Measurements from ENCODE around the gene PRG2. TPM values are rescaled to one million over a fixed set of nuclear protein-coding genes. Genes with fewer than 3 reads are reported as not detected.

Gene PRG2
- total RNA-seq, 1 experiment from 2014 or later = not detected

DNA sequence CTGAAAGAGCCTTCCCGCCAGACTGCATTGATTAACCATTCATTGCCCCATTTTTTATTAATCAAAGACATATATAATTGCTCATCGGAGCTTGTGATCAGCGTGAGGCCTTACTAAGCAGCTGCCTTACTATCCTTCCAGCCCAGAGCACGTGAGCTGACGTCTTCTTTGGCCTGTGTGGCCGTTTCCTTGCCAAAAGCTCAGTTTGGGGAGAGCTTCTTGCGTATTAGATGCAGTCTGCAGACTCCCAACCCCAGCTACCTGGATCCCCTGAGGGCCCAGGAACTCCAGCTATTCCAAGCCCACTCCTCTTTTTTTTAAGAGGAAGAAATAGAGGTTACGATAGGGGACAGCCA, 37.3 kb upstream of the PRG2 start:
- POLR2A ChIA-PET = no interaction called here

GRCh38 chr11:57426929-57427726, 36.7 kb upstream of the PRG2 start, which contains the start of gene SLC43A3:
TSS of gene SLC43A3 (minus strand) at chr11:57427121. CDS start at chr11:57426172, 949 bp downstream.
- in situ Hi-C loops (cut with HindIII; ENCODE audit: low pct_unique_long_range_greater_than_20kb, low sequenced_read_pairs) = no loop called here
- POLR2A ChIA-PET = no interaction called here

More for the DNA sequence above, 37.3 kb upstream of the PRG2 start:
- Histone ChIP-seq H3K36me3 (ENCODE audit: control insufficient read depth, insufficient read depth, low read length) (no peaks in the 10 kb centered on the region), H3K4me3 (ENCODE audit: low read depth in 2 of 2, low read length in 2 of 2) (no peak overlapping the region), H3K27me3 (ENCODE audit: control insufficient read depth, insufficient read depth, low read length) (0 out of 2 replicates have a peak, but pooled peaks cover 6% of the 10 kb centered on the region), H3K27ac (ENCODE audit: low read length) (no peak overlapping the region), H3K4me1 (ENCODE audit: control insufficient read depth, insufficient read depth, low read length) (peaks cover 8% of the 10 kb centered on the region), H3K9me3 (ENCODE audit: control insufficient read depth, insufficient read depth, low read depth, low read length) (no peaks in the 10 kb centered on the region)
- BruUV-seq (replicated peaks) = no TSS peak
- intact Hi-C loops (cut with micrococcal nuclease; ENCODE audit: unreplicated experiment) = no loop called here
- in situ Hi-C loops (cut with HindIII; ENCODE audit: low pct_unique_long_range_greater_than_20kb, low sequenced_read_pairs) = no loop called here
- CTCF ChIA-PET = no interaction called here
- DNase-seq (ENCODE audit: low read depth, low spot score) (no peak), ATAC-seq (no peak)
- TF ChIP-seq SIN3A (IDR thresholded peaks at IDR 0.05; ENCODE audit: borderline replicate concordance, insufficient read depth, low read depth, low read length) = no peak
- TF ChIP-seq POLR2AphosphoS5 (IDR thresholded peaks at IDR 0.05; ENCODE audit: low read depth, low read length) = no peak
- TF ChIP-seq, protein P1, sequence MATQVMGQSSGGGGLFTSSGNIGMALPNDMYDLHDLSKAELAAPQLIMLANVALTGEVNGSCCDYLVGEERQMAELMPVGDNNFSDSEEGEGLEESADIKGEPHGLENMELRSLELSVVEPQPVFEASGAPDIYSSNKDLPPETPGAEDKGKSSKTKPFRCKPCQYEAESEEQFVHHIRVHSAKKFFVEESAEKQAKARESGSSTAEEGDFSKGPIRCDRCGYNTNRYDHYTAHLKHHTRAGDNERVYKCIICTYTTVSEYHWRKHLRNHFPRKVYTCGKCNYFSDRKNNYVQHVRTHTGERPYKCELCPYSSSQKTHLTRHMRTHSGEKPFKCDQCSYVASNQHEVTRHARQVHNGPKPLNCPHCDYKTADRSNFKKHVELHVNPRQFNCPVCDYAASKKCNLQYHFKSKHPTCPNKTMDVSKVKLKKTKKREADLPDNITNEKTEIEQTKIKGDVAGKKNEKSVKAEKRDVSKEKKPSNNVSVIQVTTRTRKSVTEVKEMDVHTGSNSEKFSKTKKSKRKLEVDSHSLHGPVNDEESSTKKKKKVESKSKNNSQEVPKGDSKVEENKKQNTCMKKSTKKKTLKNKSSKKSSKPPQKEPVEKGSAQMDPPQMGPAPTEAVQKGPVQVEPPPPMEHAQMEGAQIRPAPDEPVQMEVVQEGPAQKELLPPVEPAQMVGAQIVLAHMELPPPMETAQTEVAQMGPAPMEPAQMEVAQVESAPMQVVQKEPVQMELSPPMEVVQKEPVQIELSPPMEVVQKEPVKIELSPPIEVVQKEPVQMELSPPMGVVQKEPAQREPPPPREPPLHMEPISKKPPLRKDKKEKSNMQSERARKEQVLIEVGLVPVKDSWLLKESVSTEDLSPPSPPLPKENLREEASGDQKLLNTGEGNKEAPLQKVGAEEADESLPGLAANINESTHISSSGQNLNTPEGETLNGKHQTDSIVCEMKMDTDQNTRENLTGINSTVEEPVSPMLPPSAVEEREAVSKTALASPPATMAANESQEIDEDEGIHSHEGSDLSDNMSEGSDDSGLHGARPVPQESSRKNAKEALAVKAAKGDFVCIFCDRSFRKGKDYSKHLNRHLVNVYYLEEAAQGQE (IDR thresholded peaks at IDR 0.05; ENCODE audit: insufficient read depth in 1 of 2, low read depth in 2 of 2, low read length in 1 of 2) = no peak
- no peak for TF ChIP-seq TCF7L2 (IDR thresholded peaks at IDR 0.05; ENCODE audit: low read depth, low read length)

More at GRCh38 chr11:57426929-57427726, 36.7 kb upstream of the PRG2 start, which contains the start of gene SLC43A3:
- Histone ChIP-seq H3K27me3 (ENCODE audit: control insufficient read depth, insufficient read depth, low read length) (0 out of 2 replicates have a peak, but pooled peaks cover 6% of the 10 kb centered on the region), H3K27ac (ENCODE audit: low read length) (peak within 1 kb of the TSS; percentile 73; the same call in 1 of the 2 replicates), H3K9me3 (ENCODE audit: control insufficient read depth, insufficient read depth, low read depth, low read length) (no peaks in the 10 kb centered on the region), H3K4me3 (ENCODE audit: low read depth in 2 of 2, low read length in 2 of 2) (peak within 1 kb of the TSS; percentile 37 to 48), H3K36me3 (ENCODE audit: control insufficient read depth, insufficient read depth, low read length) (no peaks in the 10 kb centered on the region), H3K4me1 (ENCODE audit: control insufficient read depth, insufficient read depth, low read length) (peaks cover 8% of the 10 kb centered on the region)
- intact Hi-C loops (cut with micrococcal nuclease; ENCODE audit: unreplicated experiment) = no loop called here
- BruUV-seq (replicated peaks) = no TSS peak
- DNase-seq (ENCODE audit: low read depth, low spot score) (no peak), ATAC-seq (peak; percentile 83)
- TF ChIP-seq, protein P1 (IDR thresholded peaks at IDR 0.05; ENCODE audit: insufficient read depth in 1 of 2, low read depth in 2 of 2, low read length in 1 of 2) = no peak
- CTCF ChIA-PET = no interaction called here

Measured in Panc1 (cell line).